OCI-LY3 (cell line): Measurements from ENCODE around the gene ITGB1.

Experiments used
- CTCF ChIP-seq: fragments of 200-600, 300-600 bp; sonication (generic); IDR thresholded peaks from 2 replicates; pipeline ENCODE4 v1.5.1; 2014; ENCODE audit warnings: antibody characterized with exemption, low read length, low read depth
- EZH2phosphoT487 ChIP-seq: fragments of 200-600 bp; shearing (Covaris generic); IDR thresholded peaks from 2 replicates; pipeline ENCODE4 v1.6.1; 2018; ENCODE audit warnings: antibody characterized with exemption, mixed run types, low read depth

DNA sequence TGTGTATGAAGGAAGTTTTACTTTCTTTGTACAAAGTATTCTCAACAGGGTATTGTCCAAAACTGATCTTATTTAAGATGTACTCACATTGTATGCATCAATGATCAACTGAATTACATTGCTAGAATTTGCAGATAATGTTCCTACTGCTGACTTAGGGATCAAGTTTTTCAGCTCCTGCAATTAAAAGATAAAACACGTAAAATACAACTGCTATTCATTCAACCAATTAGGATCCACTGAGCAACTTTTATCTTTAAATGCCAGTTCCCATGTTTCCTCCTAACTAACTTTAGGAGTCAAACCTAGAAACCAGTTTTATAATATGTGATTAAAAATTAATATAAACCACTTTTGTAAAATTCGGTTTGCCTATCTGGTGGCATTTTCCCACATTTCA lies 35.9 kb downstream of the ITGB1 start:
- no peak for TF ChIP-seq CTCF
- no peak for TF ChIP-seq EZH2phosphoT487
